IMR-90 (cell line): Measurements from ENCODE around the gene AXIN2. TPM values are rescaled to one million over a fixed set of nuclear protein-coding genes. Genes with fewer than 3 reads are reported as not detected.

Experiments
- ATAC-seq: fragments of 200-7000 bp; cut with Tn5 transposase; 2 replicates; pipeline ENCODE4 v1.9.1; 2020; ENCODE audit warnings: low read depth, mild to moderate bottlenecking, moderate library complexity
- BruUV-seq: library from RNA; stranded (reverse); fragments of 400-500 nt; replicated peaks from 2 replicates; lab custom pipeline; 2021; lab: Mats Ljungman, UMichigan
- CTCF ChIA-PET: fragments of 300-600 bp; formaldehyde crosslinking; extraction: SDS; loops from one replicate; lab custom pipeline; 2021; ENCODE audit warnings: antibody characterized with exemption; lab: Yijun Ruan, JAX
- POLR2A ChIA-PET: fragments of 300-600 bp; sonication (Branson Sonifier 250); formaldehyde crosslinking; loops from one replicate; lab custom pipeline; 2022; ENCODE audit warnings: antibody characterized with exemption; ENCODE audit not compliant: unreplicated experiment; lab: Charles Lee
- DNase-seq: peaks from one replicate; pipeline ENCODE4 v3.0.0; 2013
- H2AFZ ChIP-seq: replicated peaks from 2 replicates; pipeline ENCODE3; 2013; ENCODE audit warnings: low read length, mild to moderate bottlenecking; ENCODE audit not compliant: poor library complexity
- H2AK5ac ChIP-seq: 2 replicates; pipeline ENCODE4 v1.6.1; 2013; ENCODE audit warnings: low read depth, low read length, inconsistent platforms
- H2AK9ac ChIP-seq: replicated peaks from 2 replicates; pipeline ENCODE3; 2013; ENCODE audit warnings: mild to moderate bottlenecking, low read depth, low read length, moderate library complexity; ENCODE audit not compliant: poor library complexity
- H2BK120ac ChIP-seq: 2 replicates; pipeline ENCODE4 v1.6.1; 2013; ENCODE audit warnings: low read depth, low read length, inconsistent platforms
- H2BK15ac ChIP-seq: 3 replicates; pipeline ENCODE4 v1.6.1; 2013; ENCODE audit warnings: low read depth, low read length, inconsistent platforms
- H2BK20ac ChIP-seq: 2 replicates; pipeline ENCODE4 v1.6.1; 2013; ENCODE audit warnings: low read depth, mild to moderate bottlenecking, inconsistent platforms, low read length, moderate library complexity
- H2BK5ac ChIP-seq: 2 replicates; pipeline ENCODE4 v1.6.1; 2013; ENCODE audit warnings: mild to moderate bottlenecking, low read depth, low read length, inconsistent platforms; ENCODE audit not compliant: poor library complexity, severe bottlenecking
- H3K14ac ChIP-seq: replicated peaks from 2 replicates; pipeline ENCODE4 v1.6.1; 2013; ENCODE audit warnings: low read depth, low read length, inconsistent platforms
- H3K18ac ChIP-seq: 2 replicates; pipeline ENCODE4 v1.6.1; 2013; ENCODE audit warnings: low read depth, low read length, control low read depth
- H3K23ac ChIP-seq: 2 replicates; pipeline ENCODE4 v1.6.1; 2013; ENCODE audit warnings: low read depth, low read length, inconsistent platforms
- H3K27ac ChIP-seq: 2 replicates; pipeline ENCODE4 v1.5.1; 2013; ENCODE audit warnings: mild to moderate bottlenecking, control low read depth, low read length; ENCODE audit not compliant: insufficient read depth
- H3K27me3 ChIP-seq: 2 replicates; pipeline ENCODE4 v1.6.1; 2013; ENCODE audit warnings: low read length; ENCODE audit not compliant: control insufficient read depth, insufficient read depth
- H3K36me3 ChIP-seq: 2 replicates; pipeline ENCODE4 v1.6.1; 2013; ENCODE audit warnings: low read length, mixed read lengths; ENCODE audit not compliant: control insufficient read depth, insufficient read depth
- H3K4ac ChIP-seq: 2 replicates; pipeline ENCODE4 v1.6.1; 2013; ENCODE audit warnings: low read depth, low read length, inconsistent platforms
- H3K4me1 ChIP-seq: 2 replicates; pipeline ENCODE4 v1.6.1; 2013; ENCODE audit warnings: low read length, mixed read lengths; ENCODE audit not compliant: control insufficient read depth, insufficient read depth
- H3K4me2 ChIP-seq: 2 replicates; pipeline ENCODE4 v1.6.1; 2013; ENCODE audit warnings: low read depth, mild to moderate bottlenecking, control low read depth, low read length, moderate library complexity
- H3K4me3 ChIP-seq: 2 replicates; pipeline ENCODE4 v1.5.1; 2013; ENCODE audit warnings: low read depth, mild to moderate bottlenecking, control low read depth, low read length, moderate library complexity; ENCODE audit not compliant: insufficient read depth
- H3K56ac ChIP-seq: 2 replicates; pipeline ENCODE4 v1.6.1; 2013; ENCODE audit warnings: low read length, inconsistent platforms; ENCODE audit not compliant: insufficient read depth; ENCODE audit errors: extremely low read depth
- H3K79me1 ChIP-seq, 2 experiments: 2 replicates each; pipeline ENCODE4 v1.6.1; 2013; ENCODE audit warnings: low read length in 2 of 2, inconsistent platforms in 1 of 2, low read depth in 1 of 2
- H3K9ac ChIP-seq: 2 replicates; pipeline ENCODE4 v1.6.1; 2013; ENCODE audit warnings: low read depth, low read length, control low read depth
- H3K9me1 ChIP-seq: 2 replicates; pipeline ENCODE4 v1.6.1; 2013; ENCODE audit warnings: low read length, inconsistent platforms; ENCODE audit not compliant: insufficient read depth
- H3K9me3 ChIP-seq: 2 replicates; pipeline ENCODE4 v1.6.1; 2013; ENCODE audit warnings: low read length; ENCODE audit not compliant: control insufficient read depth, insufficient read depth
- H4K20me1 ChIP-seq: 2 replicates; pipeline ENCODE4 v1.6.1; 2013; ENCODE audit warnings: low read length, inconsistent platforms; ENCODE audit not compliant: insufficient read depth
- H4K5ac ChIP-seq: 2 replicates; pipeline ENCODE4 v1.6.1; 2013; ENCODE audit warnings: mild to moderate bottlenecking, low read depth, low read length, control low read depth
- H4K8ac ChIP-seq, 2 experiments: 2 replicates each; pipeline ENCODE4 v1.6.1; 2013; ENCODE audit warnings: low read depth in 2 of 2, low read length in 2 of 2, control low read depth in 1 of 2, inconsistent platforms in 1 of 2
- H4K91ac ChIP-seq: 2 replicates; pipeline ENCODE4 v1.6.1; 2013; ENCODE audit warnings: low read depth, low read length, inconsistent platforms; ENCODE audit not compliant: insufficient read depth
- BHLHE40 ChIP-seq: fragments of 150-350 bp; IDR thresholded peaks from 2 replicates; pipeline ENCODE4 v1.6.1; 2016; ENCODE audit warnings: mild to moderate bottlenecking, low read depth, low read length
- CEBPB ChIP-seq: IDR thresholded peaks from 2 replicates; pipeline ENCODE4 v1.6.1; 2012; ENCODE audit warnings: low read depth, low read length, improper control_type of control experiment
- CHD1 ChIP-seq: IDR thresholded peaks from 2 replicates; pipeline ENCODE4 v1.6.1; 2012; ENCODE audit warnings: low read depth, low read length, improper control_type of control experiment
- CTCF ChIP-seq: conservative IDR thresholded peaks from 2 replicates; pipeline ENCODE4 v1.5.1; 2012; ENCODE audit warnings: mild to moderate bottlenecking, low read depth, low read length, improper control_type of control experiment
- MAFK ChIP-seq: IDR thresholded peaks from 2 replicates; pipeline ENCODE4 v1.6.1; 2012; ENCODE audit warnings: low read depth, low read length, improper control_type of control experiment
- MAZ ChIP-seq: IDR thresholded peaks from 2 replicates; pipeline ENCODE4 v1.6.1; 2012; ENCODE audit warnings: low read depth, mild to moderate bottlenecking, low read length, improper control_type of control experiment, moderate library complexity, borderline replicate concordance
- MXI1 ChIP-seq: IDR thresholded peaks from 2 replicates; pipeline ENCODE4 v1.6.1; 2012; ENCODE audit warnings: low read depth, mild to moderate bottlenecking, low read length, moderate library complexity, borderline replicate concordance
- NFE2L2 ChIP-seq: fragments of 150-350 bp; IDR thresholded peaks from 2 replicates; pipeline ENCODE4 v1.6.1; 2016; ENCODE audit warnings: low read depth, mild to moderate bottlenecking, low read length
- RFX5 ChIP-seq: IDR thresholded peaks from 2 replicates; pipeline ENCODE4 v1.8.0; 2012; ENCODE audit warnings: low read depth, mild to moderate bottlenecking, low read length, moderate library complexity
- WGBS, 2 experiments: methylation state at CpG; one replicate each; pipeline versions ENCODE4 v1.1.5 to v1.1.7; 2013; ENCODE audit warnings: missing lambda C conversion rate in 2 of 2; ENCODE audit not compliant: insufficient read length in 1 of 2; ENCODE audit errors: extremely low coverage in 2 of 2; 5-methylcytosine and 5-hydroxymethylcytosine counted together
- dilution Hi-C: fragments of 300-500 bp; cut with HindIII; formaldehyde crosslinking; loops from one replicate; pipeline ENCODE4 v1.14.3; 2018; ENCODE audit warnings: low sequenced_read_pairs; ENCODE audit not compliant: unreplicated experiment
- in situ Hi-C: fragments of 300-500 bp; cut with MboI; formaldehyde crosslinking; loops from 3 replicates; pipeline ENCODE4 v1.14.3; 2019; ENCODE audit warnings: low sequenced_read_pairs, inconsistent platforms, mixed read lengths
- intact Hi-C: fragments of 100-400 bp; cut with micrococcal nuclease; formaldehyde crosslinking; loops from 2 replicates; pipeline ENCODE4 v1.10.0; 2022
- polyA plus RNA-seq, 3 experiments: library from polyadenylated mRNA; depleted of rRNA; stranded (reverse); fragments of >200 nt; gene quantifications; 2 replicates each; pipeline ENCODE4 v1.2.3, GENCODE V29; 2012; ENCODE audit warnings: low replicate concordance in 1 of 3
- total RNA-seq: library from RNA; depleted of rRNA; stranded (reverse); fragments of >200 nt; gene quantifications from 2 replicates; pipeline ENCODE4 v1.2.3, GENCODE V29; 2012
- TF ChIP-seq, protein P1 (sequence below): fragments of 150-350 bp; IDR thresholded peaks from 2 replicates; pipeline ENCODE4 v1.6.1; 2016; ENCODE audit warnings: low read depth, mild to moderate bottlenecking, low read length, moderate library complexity, borderline replicate concordance

The AXIN2 gene
- total and polyA plus RNA-seq, 2 of the 4 experiments (the other 2 are of a cell fraction) = 0.91 to 1.8 TPM

DNA sequence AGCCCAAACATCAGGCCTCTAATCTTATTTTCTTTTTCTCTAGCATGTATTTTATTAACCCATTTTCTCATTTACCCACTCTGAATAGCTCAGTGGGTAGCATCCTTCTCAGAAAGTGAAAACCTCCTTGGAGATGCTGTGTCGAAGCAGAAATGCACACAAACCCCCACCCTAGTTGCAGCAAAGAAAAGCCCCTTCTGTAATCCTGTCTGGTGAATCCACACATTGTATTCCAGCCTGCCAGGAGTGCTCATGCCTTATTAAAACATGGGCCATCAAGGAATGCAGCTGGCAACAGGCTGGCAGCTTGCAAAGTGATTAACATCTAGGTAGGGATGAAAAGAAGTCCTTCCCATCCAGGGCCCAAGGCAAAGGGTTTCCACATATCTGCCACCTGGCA is 39.7 kb upstream of the AXIN2 start:
- WGBS, 2 experiments = no CpG with 5 or more reads among the region's 1 CpG
- no peak for ATAC-seq
- Histone ChIP-seq H2AFZ (no peak overlapping the region), H3K4me2 (no peak overlapping the region), H3K4me3 (no peak overlapping the region), H2AK9ac (no peak overlapping the region), H3K4ac (no peak overlapping the region), H3K4me1 (no peaks in the 10 kb centered on the region), H3K27ac (no peak overlapping the region), H3K36me3 (no peaks in the 10 kb centered on the region), H3K14ac (no peak overlapping the region), H4K5ac (no peak overlapping the region), H2BK15ac (no peak overlapping the region), H2BK5ac (no peak overlapping the region), H3K9me1 (no peaks in the 10 kb centered on the region), H3K23ac (no peak overlapping the region), H2BK20ac (no peak overlapping the region), H3K56ac (no peak overlapping the region), H2AK5ac (no peak overlapping the region), H3K9ac (no peak overlapping the region), H3K27me3 (peaks cover 16% of the 10 kb centered on the region), H4K8ac (no peak overlapping the region), H2BK120ac (no peak overlapping the region), H3K9me3 (no peaks in the 10 kb centered on the region), H3K18ac (no peak overlapping the region), H4K20me1 (no peaks in the 10 kb centered on the region), H3K79me1 (no peaks in the 10 kb centered on the region), H4K91ac (no peak overlapping the region)
- intact Hi-C loops (no loop called here), in situ Hi-C loops (no loop called here), dilution Hi-C loops (no loop called here)
- POLR2A ChIA-PET = no interaction called here
- BruUV-seq = no TSS peak
- CTCF ChIA-PET = no interaction called here
- no peak for DNase-seq
- TF ChIP-seq CHD1 (no peak), MAZ (no peak), NFE2L2 (no peak), MXI1 (no peak), BHLHE40 (no peak), MAFK (no peak), CEBPB (no peak), CTCF (no peak), RFX5 (no peak)
- TF ChIP-seq, protein P1, sequence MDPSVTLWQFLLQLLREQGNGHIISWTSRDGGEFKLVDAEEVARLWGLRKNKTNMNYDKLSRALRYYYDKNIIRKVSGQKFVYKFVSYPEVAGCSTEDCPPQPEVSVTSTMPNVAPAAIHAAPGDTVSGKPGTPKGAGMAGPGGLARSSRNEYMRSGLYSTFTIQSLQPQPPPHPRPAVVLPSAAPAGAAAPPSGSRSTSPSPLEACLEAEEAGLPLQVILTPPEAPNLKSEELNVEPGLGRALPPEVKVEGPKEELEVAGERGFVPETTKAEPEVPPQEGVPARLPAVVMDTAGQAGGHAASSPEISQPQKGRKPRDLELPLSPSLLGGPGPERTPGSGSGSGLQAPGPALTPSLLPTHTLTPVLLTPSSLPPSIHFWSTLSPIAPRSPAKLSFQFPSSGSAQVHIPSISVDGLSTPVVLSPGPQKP = no peak
